A549 (cell line): ENCODE data around the gene ST8SIA5.

Experiments
- HOXA7 ChIP-seq: fragments of 250-450 bp; sonication (Bioruptor Pico); IDR thresholded peaks from 2 replicates; pipeline ENCODE4 v1.5.0; 2020; ENCODE audit warnings: mild to moderate bottlenecking, moderate library complexity
- TF ChIP-seq, protein P1 (sequence below): fragments of 200-600 bp; sonication (generic); IDR thresholded peaks from 2 replicates; pipeline ENCODE4 v1.6.1; 2016; ENCODE audit warnings: antibody characterized with exemption, mild to moderate bottlenecking, moderate library complexity

- TF ChIP-seq HOXA7 (CRISPR knock-in tag): no peak
- TF ChIP-seq, protein P1, sequence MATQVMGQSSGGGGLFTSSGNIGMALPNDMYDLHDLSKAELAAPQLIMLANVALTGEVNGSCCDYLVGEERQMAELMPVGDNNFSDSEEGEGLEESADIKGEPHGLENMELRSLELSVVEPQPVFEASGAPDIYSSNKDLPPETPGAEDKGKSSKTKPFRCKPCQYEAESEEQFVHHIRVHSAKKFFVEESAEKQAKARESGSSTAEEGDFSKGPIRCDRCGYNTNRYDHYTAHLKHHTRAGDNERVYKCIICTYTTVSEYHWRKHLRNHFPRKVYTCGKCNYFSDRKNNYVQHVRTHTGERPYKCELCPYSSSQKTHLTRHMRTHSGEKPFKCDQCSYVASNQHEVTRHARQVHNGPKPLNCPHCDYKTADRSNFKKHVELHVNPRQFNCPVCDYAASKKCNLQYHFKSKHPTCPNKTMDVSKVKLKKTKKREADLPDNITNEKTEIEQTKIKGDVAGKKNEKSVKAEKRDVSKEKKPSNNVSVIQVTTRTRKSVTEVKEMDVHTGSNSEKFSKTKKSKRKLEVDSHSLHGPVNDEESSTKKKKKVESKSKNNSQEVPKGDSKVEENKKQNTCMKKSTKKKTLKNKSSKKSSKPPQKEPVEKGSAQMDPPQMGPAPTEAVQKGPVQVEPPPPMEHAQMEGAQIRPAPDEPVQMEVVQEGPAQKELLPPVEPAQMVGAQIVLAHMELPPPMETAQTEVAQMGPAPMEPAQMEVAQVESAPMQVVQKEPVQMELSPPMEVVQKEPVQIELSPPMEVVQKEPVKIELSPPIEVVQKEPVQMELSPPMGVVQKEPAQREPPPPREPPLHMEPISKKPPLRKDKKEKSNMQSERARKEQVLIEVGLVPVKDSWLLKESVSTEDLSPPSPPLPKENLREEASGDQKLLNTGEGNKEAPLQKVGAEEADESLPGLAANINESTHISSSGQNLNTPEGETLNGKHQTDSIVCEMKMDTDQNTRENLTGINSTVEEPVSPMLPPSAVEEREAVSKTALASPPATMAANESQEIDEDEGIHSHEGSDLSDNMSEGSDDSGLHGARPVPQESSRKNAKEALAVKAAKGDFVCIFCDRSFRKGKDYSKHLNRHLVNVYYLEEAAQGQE: no peak
Measured at GRCh38 chr18:46704189-46704588, 52.7 kb downstream of the ST8SIA5 start.
